Activated CD8-positive, alpha-beta memory T cell treated with anti-CD3 and anti-CD28 coated beads, Interleukin-2, amount 10 ng/mL, durations not matched to agents 7 days and 5 days (primary cell): ENCODE results near the gene LRRC72. TPM values are rescaled to one million over a fixed set of nuclear protein-coding genes. Genes with fewer than 3 reads are reported as not detected.
"Not testable (repeated sequence)": the region's sequence is repeated elsewhere in the genome, so short reads cannot be mapped to it uniquely, and the experiment has no call there.

Experiments used
- ATAC-seq: fragments of 150-1000 bp; cut with Tn5 transposase; one replicate; pipeline ENCODE4 v1.10.0; 2021; ENCODE audit warnings: moderate library complexity
- CTCF ChIA-PET: fragments of 350-600 bp; sonication (Branson Sonifier 250); formaldehyde crosslinking; loops from one replicate; lab custom pipeline; 2021; ENCODE audit warnings: antibody characterized with exemption; lab: Charles Lee
- DNase-seq: peaks from one replicate; pipeline ENCODE4 v3.0.0-alpha.2; 2020
- H3K27ac Mint-ChIP-seq: one replicate; pipeline ENCODE4 v1.8.0; 2021; ENCODE audit warnings: mild to moderate bottlenecking, mixed read lengths
- H3K27me3 Mint-ChIP-seq: one replicate; pipeline ENCODE4 v1.8.0; 2021; ENCODE audit warnings: mixed read lengths
- H3K36me3 Mint-ChIP-seq: one replicate; pipeline ENCODE4 v1.8.0; 2021; ENCODE audit warnings: mild to moderate bottlenecking, mixed read lengths
- H3K4me1 Mint-ChIP-seq: one replicate; pipeline ENCODE4 v1.8.0; 2021; ENCODE audit warnings: mixed read lengths
- H3K4me3 Mint-ChIP-seq: one replicate; pipeline ENCODE4 v1.8.0; 2021; ENCODE audit warnings: mild to moderate bottlenecking, moderate library complexity, mixed read lengths
- H3K9me3 Mint-ChIP-seq: one replicate; pipeline ENCODE4 v1.8.0; 2022; ENCODE audit warnings: low read depth, mixed read lengths
- total RNA-seq, 2 experiments: library from RNA; stranded (reverse); gene quantifications; one replicate each; pipeline ENCODE4 v1.2.3, GENCODE V29; 2021

LRRC72 gene
- total RNA-seq, 2 experiments from 2014 or later = not detected

DNA sequence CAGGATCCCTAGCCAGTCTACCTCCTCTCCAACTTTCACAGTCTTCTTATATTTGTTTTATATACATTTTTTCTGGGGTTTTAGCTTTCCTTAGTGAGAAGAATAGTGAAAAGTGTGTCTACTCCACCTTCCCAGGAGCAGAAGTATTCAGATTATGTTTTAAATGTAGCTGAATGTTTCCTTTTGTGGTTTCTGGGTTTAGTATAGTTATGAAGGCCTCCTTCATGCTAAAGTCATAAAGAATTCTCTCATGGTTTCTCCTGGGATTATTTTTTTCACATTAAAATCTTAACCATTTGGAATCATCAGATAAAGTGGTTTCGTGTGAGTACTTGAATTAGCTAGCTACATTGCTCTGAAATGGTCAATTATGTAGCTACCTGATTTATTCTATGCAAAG, 68.1 kb downstream of the LRRC72 start:
- H3K9me3 Mint-ChIP-seq = no peaks in the 10 kb centered on the region
- peaks cover 1% of the 10 kb centered on the region for H3K36me3 Mint-ChIP-seq
- DNase-seq (no peak), ATAC-seq (no peak)
- H3K4me1 Mint-ChIP-seq = no peaks in the 10 kb centered on the region
- no peak overlapping the region for H3K4me3 Mint-ChIP-seq
- no peak overlapping the region for H3K27ac Mint-ChIP-seq
- H3K27me3 Mint-ChIP-seq = no peaks in the 10 kb centered on the region
- CTCF ChIA-PET = no interaction called here

DNA sequence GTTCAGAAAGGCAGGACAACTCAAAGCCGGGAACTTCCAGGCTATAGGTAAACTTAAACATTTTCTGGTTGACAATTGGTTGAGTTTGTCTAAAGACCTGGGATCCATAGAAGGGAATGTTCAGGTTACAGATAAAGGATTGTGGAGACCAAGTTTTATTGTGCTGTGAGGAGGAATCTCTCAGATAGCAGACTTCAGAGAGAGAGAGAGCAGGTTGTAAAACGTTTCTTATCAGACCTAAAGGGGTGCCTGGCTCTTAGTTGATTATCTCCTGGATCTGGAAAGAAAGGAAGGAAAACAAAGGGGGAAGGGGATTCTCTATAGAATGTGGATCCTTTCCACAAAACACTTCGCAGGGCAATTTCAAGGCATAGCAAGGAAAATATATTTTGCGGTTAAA, 69.0 kb downstream of the LRRC72 start:
- CTCF ChIA-PET, H3K36me3 Mint-ChIP-seq, DNase-seq, H3K4me1 Mint-ChIP-seq, H3K9me3 Mint-ChIP-seq, H3K27ac Mint-ChIP-seq, ATAC-seq, H3K4me3 Mint-ChIP-seq, H3K27me3 Mint-ChIP-seq: not testable (repeated sequence)

DNA sequence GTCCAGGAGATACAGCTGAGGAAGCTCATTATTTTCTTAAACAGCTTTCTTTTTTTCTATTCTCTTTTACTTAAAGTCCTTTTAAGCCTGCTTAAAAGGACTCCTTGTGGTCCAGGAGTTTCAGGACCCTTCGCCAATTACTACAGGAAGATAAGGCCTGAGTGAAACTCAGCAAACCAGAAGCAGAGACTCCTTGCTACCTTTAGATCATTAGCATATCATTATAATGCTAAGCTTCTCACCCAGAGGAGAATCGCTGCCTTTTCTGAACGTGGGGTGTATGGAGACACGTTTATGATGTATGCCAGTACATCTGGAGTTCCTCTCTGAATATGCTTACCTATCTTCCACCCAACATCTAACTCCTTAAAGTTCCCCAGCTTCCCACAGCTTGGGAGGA, 71.4 kb downstream of the LRRC72 start:
- CTCF ChIA-PET = interaction anchor here (1.6 kb wide), 1 partner anchor 16 kb away, joined by 4 read pairs; no protein-coding TSS in a partner anchor
- Mint-ChIP-seq H3K4me1 (no peaks in the 10 kb centered on the region), H3K27me3 (no peaks in the 10 kb centered on the region), H3K9me3 (no peaks in the 10 kb centered on the region), H3K36me3 (peaks cover 6% of the 10 kb centered on the region), H3K4me3 (no peak overlapping the region), H3K27ac (no peak overlapping the region)
- no peak for ATAC-seq
- no peak for DNase-seq

DNA sequence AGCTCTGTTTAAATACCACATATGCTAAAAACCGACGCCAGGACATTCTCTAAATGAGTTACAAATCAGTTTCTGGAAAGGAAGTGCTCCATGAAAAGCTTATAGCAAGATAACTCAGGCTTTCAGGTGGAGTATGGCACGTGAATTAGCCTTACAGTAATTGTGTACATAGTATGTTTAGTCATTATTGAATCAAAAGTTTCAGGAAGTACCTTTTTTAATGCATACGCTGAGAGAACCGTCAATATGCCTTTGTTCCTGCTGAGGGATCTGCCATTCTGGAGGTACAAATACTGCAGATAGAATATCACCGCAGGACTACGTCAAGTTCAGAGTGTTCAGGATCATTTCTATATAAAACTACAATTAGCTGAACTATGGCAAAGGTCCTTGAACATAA, 73.2 kb downstream of the LRRC72 start:
- CTCF ChIA-PET = interaction anchor here (1.2 kb wide), 1 partner anchor 9 kb away, joined by 3 read pairs; no protein-coding TSS in a partner anchor
- H3K27ac Mint-ChIP-seq = no peak overlapping the region

DNA sequence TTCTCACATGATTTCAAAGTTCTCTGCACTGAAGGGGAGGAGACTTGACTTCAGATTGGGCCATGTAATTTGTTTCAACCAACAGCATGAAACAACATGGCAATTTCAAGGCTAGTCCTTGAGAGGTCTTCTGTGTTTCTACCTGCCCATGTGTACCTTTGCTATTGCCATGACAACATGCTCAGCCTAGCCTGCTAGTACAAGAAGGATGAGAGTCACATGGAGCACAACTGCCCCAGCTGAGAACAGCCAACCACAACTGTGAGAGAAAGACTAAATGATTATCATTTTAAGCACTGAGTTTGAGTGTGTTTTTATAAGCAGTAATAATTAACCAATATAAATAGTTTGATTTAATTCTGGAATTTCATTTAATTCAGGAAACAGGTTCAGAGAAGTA, 77.0 kb downstream of the LRRC72 start:
- Mint-ChIP-seq H3K27me3 (no peaks in the 10 kb centered on the region), H3K27ac (no peak overlapping the region), H3K9me3 (no peaks in the 10 kb centered on the region), H3K36me3 (peaks cover 14% of the 10 kb centered on the region), H3K4me3 (no peak overlapping the region), H3K4me1 (peaks cover 2% of the 10 kb centered on the region)
- ATAC-seq (no peak), DNase-seq (no peak)
- CTCF ChIA-PET = no interaction called here

More for the DNA sequence above, 73.2 kb downstream of the LRRC72 start:
- Mint-ChIP-seq H3K4me1 (no peaks in the 10 kb centered on the region), H3K27me3 (no peaks in the 10 kb centered on the region), H3K4me3 (no peak overlapping the region), H3K36me3 (peaks cover 13% of the 10 kb centered on the region), H3K9me3 (no peaks in the 10 kb centered on the region)
- no peak for DNase-seq
- no peak for ATAC-seq

DNA sequence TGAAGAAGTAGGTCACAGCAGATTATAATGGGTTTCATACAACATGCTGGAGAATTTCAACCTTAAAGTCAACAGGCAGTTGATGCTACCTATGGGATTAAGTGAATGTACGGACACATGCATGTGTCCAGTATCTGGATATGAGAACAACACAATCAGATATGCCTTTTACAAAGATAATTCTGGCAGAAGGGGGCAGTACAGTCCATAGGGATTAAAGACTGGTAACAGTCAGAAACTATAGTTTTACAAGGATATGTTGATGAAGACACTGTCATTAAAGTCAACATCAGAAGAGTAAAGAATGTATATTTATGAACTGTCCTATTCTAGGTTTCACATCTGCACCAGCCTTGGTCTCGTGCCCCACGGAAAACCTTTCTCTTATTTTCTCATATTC, 77.4 kb downstream of the LRRC72 start:
- CTCF ChIA-PET = no interaction called here
- H3K27me3 Mint-ChIP-seq = no peaks in the 10 kb centered on the region
- ATAC-seq (no peak), DNase-seq (no peak)
- peaks cover 16% of the 10 kb centered on the region for H3K36me3 Mint-ChIP-seq
- peaks cover 2% of the 10 kb centered on the region for H3K4me1 Mint-ChIP-seq
- no peaks in the 10 kb centered on the region for H3K9me3 Mint-ChIP-seq
- no peak overlapping the region for H3K27ac Mint-ChIP-seq
- no peak overlapping the region for H3K4me3 Mint-ChIP-seq

DNA sequence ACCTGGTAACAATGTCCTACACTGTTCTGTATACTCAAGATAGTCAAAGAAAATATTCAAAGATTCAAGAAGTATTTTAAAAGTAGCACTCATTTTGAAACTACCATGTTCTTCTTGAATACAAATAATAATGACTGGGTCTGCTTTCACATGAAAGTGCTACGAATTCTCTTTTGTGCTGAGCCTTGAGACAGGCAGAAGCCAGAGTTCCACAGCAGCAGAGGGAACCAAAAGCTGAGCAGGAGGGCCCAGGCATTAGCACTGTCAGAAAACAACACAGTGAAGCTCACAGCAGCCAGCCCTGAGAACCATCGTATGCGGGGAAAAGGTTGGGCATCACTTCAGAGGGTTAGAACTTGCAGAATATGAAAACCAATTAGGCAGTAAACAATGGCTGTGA, 80.1 kb downstream of the LRRC72 start:
- H3K27ac Mint-ChIP-seq = no peak overlapping the region
- CTCF ChIA-PET = interaction anchor here (1.2 kb wide), 1 partner anchor 42 kb away, joined by 4 read pairs; no protein-coding TSS in a partner anchor
- DNase-seq = no peak
- no peak overlapping the region for H3K4me3 Mint-ChIP-seq
- no peaks in the 10 kb centered on the region for H3K27me3 Mint-ChIP-seq
- no peaks in the 10 kb centered on the region for H3K9me3 Mint-ChIP-seq
- ATAC-seq = no peak
- peaks cover 15% of the 10 kb centered on the region for H3K36me3 Mint-ChIP-seq
- H3K4me1 Mint-ChIP-seq = peaks cover 6% of the 10 kb centered on the region

DNA sequence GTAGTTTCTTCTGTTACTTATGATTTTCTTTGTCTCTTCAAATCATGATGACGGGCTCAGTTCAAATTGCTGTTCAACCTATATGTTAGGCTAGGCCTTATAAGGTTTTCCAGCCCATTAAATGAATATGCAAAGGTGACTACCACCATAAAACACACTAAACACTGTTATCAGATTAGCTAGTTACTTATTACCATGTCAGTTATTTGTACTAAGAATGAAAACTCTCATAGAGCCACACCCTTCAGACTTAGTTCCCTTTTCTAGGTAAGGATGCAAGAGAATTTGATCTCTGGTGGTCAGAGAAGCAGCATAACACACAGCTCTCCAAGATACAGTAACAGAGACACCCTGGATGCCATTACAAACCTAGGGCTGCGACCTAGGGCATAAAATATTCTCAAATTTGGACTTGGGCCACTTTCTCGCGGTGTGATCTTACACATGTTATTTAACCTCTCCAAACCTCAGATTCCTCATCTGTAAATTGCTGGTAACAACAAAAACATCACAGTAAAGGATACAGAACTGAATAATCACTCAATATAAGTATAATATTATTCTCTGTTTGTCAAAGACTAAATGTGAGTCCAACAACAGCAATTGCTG, 83.3 kb downstream of the LRRC72 start:
- no peak overlapping the region for H3K4me3 Mint-ChIP-seq
- H3K27me3 Mint-ChIP-seq = no peaks in the 10 kb centered on the region
- H3K27ac Mint-ChIP-seq = no peak overlapping the region
- H3K9me3 Mint-ChIP-seq = no peaks in the 10 kb centered on the region
- DNase-seq (no peak), ATAC-seq (no peak)
- CTCF ChIA-PET = interaction anchor here (0.5 to 0.6 kb wide), 2 partner anchors 10 to 68 kb away, joined by 3 read pairs; no protein-coding TSS in a partner anchor
- peaks cover 8% of the 10 kb centered on the region for H3K36me3 Mint-ChIP-seq
- H3K4me1 Mint-ChIP-seq = peaks cover 6% of the 10 kb centered on the region

DNA sequence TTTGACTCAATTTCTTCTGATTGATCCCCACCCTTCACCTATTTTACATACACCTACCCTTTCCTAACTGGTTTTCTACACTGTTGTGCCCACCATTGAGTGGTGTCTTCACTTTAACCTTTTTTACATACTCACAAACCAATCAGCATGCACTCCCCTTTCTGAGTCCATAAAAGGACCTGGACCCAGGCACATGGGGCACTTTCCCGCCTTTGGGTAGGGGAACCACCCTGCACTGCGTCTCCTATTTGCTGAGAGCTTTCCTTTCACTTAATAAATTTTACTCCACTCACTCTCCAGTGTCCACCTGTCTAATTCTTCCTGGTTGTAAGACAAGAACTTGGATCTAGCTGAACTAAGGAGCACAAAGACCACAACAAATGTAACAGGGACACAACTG, 85.1 kb downstream of the LRRC72 start:
- no peak overlapping the region for H3K27ac Mint-ChIP-seq

DNA sequence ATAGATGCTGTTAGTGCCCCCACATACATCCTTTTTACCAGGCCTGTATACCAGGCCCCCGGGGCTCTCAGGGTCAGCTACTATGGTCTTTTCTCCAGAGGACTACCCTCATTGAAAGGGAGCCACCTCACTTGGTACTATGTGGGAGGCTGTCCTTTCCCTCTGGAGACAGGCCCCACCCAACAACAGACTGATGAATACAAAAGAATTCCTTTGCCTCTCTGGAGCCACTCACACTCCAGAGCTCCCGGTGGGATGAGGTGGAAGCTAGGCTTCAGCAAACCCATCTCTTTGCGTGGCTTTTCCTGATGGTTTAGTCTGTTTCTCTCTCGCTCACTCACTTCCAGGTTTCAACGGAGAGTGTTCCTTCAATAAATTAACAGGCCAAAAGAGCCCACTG, 88.6 kb downstream of the LRRC72 start:
- no peak overlapping the region for H3K4me3 Mint-ChIP-seq
- CTCF ChIA-PET = interaction anchor here (1.7 kb wide), 1 partner anchor 17 kb away, joined by 4 read pairs; no protein-coding TSS in a partner anchor

More for the DNA sequence above, 85.1 kb downstream of the LRRC72 start:
- peaks cover 6% of the 10 kb centered on the region for H3K4me1 Mint-ChIP-seq
- no peak overlapping the region for H3K4me3 Mint-ChIP-seq
- ATAC-seq (no peak), DNase-seq (no peak)
- H3K36me3 Mint-ChIP-seq = peaks cover 8% of the 10 kb centered on the region
- H3K27me3 Mint-ChIP-seq = no peaks in the 10 kb centered on the region
- CTCF ChIA-PET = no interaction called here
- no peaks in the 10 kb centered on the region for H3K9me3 Mint-ChIP-seq

DNA sequence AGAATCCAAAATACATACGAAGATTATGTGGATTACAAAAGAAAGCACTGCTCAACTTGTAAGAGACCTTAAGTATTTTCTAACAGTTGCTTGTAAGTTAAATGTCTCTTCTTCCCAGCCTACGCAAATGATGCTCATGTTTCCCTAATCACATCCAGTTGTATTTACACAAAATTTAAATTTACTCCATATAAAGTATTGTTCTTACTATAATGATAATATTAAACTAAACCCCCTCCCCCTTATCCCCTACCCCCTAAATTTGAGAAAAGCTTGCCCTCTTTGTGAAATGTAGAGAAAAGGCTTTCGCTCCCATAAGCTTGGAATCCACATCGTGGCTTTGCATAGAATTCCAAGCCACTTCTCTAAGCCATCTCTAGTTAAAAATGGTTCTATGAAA, 89.5 kb downstream of the LRRC72 start:
- Mint-ChIP-seq H3K36me3 (peaks cover 25% of the 10 kb centered on the region), H3K27me3 (no peaks in the 10 kb centered on the region), H3K27ac (no peak overlapping the region), H3K9me3 (no peaks in the 10 kb centered on the region), H3K4me3 (no peak overlapping the region), H3K4me1 (peaks cover 10% of the 10 kb centered on the region)
- ATAC-seq (no peak), DNase-seq (no peak)
- CTCF ChIA-PET = interaction anchor here (1.5 kb wide), 1 partner anchor 8 kb away, joined by 4 read pairs; no protein-coding TSS in a partner anchor

More for the DNA sequence above, 88.6 kb downstream of the LRRC72 start:
- H3K36me3 Mint-ChIP-seq = peaks cover 21% of the 10 kb centered on the region
- ATAC-seq (no peak), DNase-seq (no peak)
- H3K27ac Mint-ChIP-seq = no peak overlapping the region
- H3K4me1 Mint-ChIP-seq = peaks cover 7% of the 10 kb centered on the region
- H3K27me3 Mint-ChIP-seq = no peaks in the 10 kb centered on the region
- H3K9me3 Mint-ChIP-seq = no peaks in the 10 kb centered on the region

DNA sequence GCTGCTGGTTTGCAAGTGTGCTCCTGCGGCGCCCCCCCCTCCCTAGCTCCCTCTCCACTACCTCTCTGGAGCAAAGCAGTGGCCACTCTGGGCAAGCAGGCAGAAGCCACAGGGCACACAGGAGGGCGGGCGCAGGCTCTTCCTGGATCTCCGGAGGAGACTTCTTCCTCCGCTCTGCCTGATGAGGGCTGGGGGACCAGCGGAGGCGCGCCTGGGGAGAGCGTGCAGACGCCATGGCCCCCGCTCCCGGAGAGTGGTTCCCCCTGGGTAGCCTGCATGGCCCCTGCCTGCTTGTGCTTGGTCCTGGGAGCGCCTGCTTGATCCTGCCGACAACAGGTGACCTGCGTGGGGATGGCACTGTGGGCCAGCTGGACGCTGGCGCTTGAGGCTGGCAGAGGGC, 89.9 kb downstream of the LRRC72 start:
- DNase-seq = no peak
- no peaks in the 10 kb centered on the region for H3K9me3 Mint-ChIP-seq
- no peak for ATAC-seq
- H3K36me3 Mint-ChIP-seq = peaks cover 28% of the 10 kb centered on the region
- H3K4me3 Mint-ChIP-seq = no peak overlapping the region
- CTCF ChIA-PET = interaction anchor here (1.5 kb wide), 1 partner anchor 9 kb away, joined by 4 read pairs; no protein-coding TSS in a partner anchor
- no peak overlapping the region for H3K27ac Mint-ChIP-seq
- peaks cover 10% of the 10 kb centered on the region for H3K4me1 Mint-ChIP-seq
- H3K27me3 Mint-ChIP-seq = no peaks in the 10 kb centered on the region

DNA sequence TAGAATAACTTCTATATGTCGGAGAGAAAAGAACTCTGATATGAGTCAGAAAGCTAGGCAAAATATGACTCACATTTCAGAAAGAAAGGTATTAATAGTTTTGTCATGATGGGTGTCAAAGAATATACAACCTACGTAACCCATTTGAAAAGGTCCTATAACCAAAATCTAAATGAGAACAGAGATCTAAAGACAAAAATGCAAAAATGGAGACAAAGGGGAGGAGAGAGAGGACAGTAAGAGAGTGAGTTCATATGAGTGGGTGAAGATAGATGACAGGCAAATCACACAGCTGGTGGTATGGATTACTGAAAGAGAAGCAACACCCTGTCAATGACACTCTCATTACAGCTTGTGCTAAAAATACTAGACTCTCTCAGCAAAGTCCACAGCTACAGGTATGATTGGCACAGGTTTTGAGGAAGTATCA, 93.4 kb downstream of the LRRC72 start:
- Mint-ChIP-seq H3K27ac (peak overlapping the region; percentile 6), H3K4me1 (peaks cover 10% of the 10 kb centered on the region), H3K27me3 (no peaks in the 10 kb centered on the region), H3K9me3 (no peaks in the 10 kb centered on the region), H3K4me3 (no peak overlapping the region), H3K36me3 (peaks cover 44% of the 10 kb centered on the region)
- DNase-seq = no peak
- CTCF ChIA-PET = no interaction called here
- ATAC-seq = peak; percentile 82

DNA sequence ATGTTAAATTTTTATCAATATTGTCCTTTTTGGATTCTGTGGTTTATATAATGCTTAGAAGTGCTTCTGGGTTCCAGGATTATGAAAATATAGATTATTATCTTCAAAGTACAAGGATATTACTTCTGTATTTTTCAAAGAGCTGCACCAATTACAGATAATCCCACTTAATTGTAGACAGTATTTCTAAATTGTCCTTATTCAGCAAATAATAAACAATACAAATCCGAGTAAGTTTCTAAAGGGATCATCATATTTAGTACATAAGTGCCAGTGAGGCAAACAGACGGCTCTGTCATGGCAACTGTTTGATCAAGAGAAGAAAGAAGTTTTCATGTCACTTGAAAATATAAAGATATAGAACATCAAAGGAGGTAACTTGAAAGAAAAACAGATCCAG, 99.8 kb downstream of the LRRC72 start:
- no peak overlapping the region for H3K27ac Mint-ChIP-seq
- no peak for DNase-seq
- no peaks in the 10 kb centered on the region for H3K9me3 Mint-ChIP-seq
- H3K4me1 Mint-ChIP-seq = no peaks in the 10 kb centered on the region
- CTCF ChIA-PET = no interaction called here
- peaks cover 19% of the 10 kb centered on the region for H3K36me3 Mint-ChIP-seq
- ATAC-seq = no peak
- no peak overlapping the region for H3K4me3 Mint-ChIP-seq
- no peaks in the 10 kb centered on the region for H3K27me3 Mint-ChIP-seq
